HG03159 (cell line): ENCODE results near the gene PTPRQ.

Experiments used
- ATAC-seq: cut with Tn5 transposase; IDR thresholded peaks from one replicate; pipeline ENCODE4 v1.9.1; 2021; ENCODE audit warnings: mild to moderate bottlenecking, moderate library complexity; ENCODE audit not compliant: unreplicated experiment

The PTPRQ gene

DNA sequence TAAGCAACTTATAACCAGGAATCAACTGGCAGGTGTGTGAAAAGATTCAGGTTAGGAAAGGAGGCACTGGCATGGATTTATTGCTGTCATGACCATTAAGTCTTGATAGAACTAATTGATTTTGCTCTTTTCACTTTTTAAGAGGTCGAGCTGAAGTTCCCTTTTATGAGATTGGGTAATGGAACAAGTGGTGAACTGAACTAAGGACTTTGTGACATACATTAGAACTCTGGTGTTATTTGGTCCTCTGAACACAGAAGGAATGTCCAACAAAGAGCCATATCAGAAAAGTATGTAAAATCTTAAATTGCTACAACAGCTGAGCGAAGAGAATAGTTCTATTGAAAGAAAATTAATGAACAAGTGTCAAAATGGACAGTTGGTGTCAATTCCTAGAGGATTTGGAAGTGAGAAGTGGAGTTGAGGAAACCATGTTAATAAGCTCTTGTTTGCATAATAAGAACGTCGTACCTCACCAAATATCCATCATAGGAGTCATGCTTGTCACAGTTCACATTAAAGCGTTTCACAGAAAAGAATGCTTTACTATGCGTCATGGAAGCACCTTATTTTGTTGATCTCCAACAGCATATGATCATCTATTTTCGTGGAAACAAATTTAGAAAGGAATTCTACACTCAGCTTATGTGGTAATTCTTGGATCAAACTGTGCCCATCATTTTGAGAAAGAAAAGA, 255.0 kb downstream of the PTPRQ start:
- ATAC-seq, result no peak

DNA sequence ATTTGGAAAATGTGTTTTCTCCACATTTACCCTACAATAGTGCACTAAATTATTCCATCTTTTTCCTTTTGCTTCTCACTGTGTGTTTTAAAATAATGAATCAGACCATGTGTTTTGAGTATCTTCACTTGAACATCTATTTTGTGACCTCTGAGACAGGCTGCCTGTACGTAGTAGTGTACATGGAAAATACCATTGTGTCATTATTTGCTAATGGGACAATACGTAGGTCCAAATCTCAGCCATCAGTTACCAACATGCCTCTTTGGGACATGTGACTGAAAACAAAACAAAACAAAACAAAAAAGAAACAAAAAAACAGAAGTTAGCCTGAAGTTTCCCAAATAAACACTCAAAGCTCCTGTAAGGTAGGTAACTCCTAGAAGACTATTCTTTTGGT, 256.3 kb downstream of the PTPRQ start:
- no peak for ATAC-seq

DNA sequence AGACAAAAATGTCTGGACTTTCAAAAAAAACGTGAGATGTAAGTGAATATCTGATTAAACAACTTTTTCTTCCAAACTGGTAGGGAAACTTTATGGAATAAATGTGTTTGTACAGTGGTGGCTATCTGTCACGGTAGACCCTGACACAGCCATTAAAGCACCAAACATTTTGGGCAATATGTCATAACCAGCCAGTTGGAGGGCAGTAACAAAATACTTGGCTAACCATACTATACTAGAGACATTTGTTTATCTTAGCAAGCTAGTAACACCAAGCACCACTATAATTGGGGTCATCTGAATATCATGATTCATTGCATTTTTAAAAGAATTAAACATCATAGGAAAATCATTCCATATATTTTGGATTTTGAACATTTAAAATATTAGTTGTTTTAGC, 257.4 kb downstream of the PTPRQ start:
- ATAC-seq, result no peak

DNA sequence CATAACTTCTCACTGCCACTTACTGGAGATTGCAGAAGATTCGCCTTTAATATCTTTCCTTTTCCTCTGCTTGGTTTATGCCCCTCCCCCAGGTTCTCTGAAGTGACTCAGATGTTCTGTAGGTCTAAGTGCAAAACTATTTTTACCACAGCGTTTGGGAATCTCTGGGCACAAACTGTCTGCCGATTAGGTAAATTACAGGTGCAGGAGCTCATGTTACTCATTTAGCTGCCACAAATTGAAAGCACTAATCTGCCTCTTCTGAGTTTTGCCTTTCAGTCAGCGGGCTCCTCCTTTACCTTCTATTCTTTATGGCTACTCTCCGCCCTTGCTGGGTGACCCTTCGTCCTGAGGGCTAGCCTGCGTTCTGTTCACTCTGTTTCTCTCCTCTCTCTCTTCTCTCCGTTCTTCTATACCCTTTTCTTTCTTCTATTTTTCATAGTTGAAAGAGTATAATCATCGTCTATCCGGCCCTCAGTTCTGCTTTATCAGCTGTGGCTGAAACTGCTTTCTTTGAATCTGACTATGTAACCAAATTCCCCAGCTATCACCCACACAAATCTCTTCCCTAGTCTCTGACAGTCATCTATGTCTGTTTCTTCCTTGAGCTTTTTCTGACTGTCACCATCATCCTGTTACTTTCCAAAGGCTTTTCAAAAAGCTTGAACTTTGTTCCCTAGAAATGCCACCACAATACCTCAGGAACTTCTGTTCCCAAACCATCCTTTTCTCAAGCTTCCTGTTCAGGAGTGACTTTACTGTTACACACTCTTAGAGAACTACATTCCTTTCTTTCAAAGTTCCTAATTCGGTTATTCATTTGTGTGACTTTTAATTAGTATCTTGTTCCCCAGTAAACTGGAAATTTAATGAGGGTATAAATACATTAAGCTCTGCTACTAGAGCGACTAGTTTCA, 259.1 kb downstream of the PTPRQ start:
- peak; percentile 79 for ATAC-seq

DNA sequence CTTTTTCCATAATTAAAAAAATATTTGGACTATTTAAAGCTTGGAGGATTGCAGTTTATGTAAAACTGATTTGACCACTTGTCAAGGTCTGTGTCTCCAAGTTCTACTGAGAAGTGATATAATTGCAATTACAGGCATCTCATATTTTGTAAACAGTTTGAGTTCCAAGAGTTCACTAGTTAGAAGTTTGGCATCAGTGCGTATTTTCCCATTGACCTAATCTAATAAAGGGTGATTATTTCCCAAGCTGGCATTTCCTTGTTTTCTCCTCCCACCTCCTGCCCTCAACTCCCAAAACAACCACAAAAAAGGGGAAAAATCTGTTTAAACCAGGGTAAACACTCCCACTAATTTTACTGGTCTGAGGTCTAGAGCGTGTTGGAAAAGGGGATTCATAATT, 260.4 kb downstream of the PTPRQ start:
- no peak for ATAC-seq

DNA sequence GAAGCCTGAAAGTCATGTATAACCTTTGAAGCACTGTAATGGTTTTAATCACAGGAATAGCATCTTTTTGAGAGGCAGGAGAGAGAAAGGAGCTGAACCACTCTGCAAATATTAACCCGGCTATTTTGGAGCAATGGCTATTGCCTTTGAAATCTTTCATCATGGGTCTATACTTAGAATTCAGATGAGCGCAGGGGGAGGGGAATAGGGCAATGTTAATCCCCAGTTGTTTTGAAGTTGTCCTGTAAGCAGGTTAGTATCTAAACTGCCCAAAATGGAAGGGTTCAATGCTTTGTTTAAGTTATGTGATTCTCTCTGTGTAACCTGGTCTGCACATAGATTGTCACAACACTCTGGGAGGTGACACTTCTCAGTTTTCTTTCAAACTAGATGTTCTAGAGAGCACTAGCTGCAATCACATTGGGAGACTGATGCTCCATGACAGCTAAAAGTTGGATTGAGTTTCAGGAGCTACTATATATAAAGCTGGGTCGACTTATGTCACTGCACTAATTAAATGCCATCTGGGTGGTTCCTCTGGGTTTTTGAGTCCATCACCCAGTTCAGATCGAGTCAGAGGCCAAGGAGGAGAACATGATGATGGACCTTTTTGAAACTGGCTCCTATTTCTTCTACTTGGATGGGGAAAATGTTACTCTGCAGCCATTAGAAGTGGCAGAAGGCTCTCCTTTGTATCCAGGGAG, 263.2 kb downstream of the PTPRQ start, which contains the start of gene MYF6:
Gene MYF6 (plus strand): TSS at position 509 of the 704 bp plus-strand sequence. CDS start 86 bp downstream, at position 595.
- ATAC-seq, result no peak

DNA sequence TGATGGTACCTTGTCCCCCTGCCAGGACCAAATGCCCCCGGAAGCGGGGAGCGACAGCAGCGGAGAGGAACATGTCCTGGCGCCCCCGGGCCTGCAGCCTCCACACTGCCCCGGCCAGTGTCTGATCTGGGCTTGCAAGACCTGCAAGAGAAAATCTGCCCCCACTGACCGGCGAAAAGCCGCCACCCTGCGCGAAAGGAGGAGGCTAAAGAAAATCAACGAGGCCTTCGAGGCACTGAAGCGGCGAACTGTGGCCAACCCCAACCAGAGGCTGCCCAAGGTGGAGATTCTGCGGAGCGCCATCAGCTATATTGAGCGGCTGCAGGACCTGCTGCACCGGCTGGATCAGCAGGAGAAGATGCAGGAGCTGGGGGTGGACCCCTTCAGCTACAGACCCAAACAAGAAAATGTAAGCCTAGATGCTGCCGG, 263.8 kb downstream of the PTPRQ start:
- no peak for ATAC-seq

DNA sequence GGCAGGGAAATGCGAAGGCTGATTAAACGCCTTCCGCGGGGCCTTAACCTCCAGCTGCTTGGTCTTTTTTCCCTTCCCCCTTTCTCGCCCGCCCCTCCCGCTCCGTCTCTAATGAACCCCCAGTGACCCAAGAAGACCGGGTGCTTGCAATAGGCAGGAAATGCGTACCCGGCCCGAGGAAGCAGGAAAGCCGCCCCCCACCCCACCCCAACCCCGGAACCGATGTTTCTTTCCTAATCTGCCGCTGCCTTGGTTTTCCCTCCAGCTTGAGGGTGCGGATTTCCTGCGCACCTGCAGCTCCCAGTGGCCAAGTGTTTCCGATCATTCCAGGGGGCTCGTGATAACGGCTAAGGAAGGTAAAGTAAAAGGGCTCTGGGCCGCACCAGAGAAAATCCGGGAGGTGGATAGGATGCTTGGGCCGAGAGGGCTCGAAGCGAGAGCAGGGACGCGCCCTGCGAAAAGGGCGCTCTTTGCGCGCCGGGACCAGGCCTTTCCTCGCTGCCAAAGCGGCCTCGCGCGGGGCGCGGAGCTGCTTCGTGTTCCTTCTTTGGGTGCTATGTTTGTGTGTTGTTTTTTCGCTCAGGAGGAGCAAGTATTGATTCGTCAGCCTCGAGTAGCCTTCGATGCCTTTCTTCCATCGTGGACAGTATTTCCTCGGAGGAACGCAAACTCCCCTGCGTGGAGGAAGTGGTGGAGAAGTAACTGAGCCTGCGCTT, 264.4 kb downstream of the PTPRQ start:
- ATAC-seq, result no peak

DNA sequence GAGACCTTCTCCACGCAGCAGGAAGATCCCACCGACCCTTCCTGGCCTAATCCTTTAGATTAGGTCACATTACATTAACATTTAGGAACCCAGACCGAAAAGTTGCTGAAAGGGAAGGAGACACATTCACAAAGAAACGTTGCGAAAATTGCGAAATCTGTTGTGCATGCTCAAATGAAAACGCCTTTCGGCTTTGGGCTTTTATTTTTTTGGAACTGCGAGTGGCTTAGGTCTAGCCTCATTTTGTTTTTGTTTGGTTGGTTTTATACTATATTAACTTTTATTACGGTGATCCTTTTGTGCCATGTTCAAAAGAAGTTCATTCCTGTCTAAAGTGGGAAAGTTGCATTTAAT, 264.9 kb downstream of the PTPRQ start:
- no peak for ATAC-seq

DNA sequence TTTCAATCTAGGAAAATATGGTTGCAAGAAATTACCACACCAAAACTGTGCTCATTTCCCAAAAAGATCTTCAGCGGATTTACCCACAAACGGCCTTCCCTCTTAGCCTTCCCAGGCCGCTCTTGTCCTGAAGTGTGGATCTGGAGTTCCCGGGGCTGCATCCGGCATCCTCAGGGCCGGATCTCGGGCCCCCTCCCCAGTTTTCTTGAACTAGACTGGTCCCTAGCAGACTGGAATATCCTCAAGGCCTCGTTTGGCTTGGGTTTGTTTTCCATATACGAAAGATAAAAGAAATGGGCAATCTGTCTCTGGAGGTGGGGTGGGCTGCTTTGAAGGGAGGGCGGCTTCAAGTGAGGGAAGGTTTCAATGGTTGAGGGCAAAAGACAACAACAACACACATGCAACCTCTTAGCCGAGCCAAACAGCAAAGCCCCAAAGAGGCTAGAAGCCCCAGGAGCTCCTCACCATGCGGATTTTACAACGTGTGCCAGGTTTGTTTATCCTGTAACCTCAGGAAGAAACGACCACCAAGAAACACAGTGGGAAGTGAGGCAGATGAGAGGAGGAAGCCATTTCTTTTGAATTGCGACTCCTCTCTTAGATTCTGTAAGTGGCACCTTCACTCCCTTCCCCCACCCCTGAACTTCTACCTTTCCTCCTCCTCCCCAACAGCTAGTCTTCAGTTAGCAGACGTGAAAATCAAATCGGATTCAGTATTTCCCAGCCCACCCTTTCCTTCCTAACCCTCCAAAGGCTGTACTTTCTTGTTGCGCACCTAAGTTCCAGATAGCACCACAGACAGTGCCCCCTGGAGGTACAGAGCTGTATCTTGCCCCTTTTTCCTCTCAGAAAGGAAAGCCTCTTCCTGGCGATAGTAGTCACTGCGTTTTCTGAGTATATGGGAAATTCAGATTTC, 266.0 kb downstream of the PTPRQ start:
- no peak for ATAC-seq

DNA sequence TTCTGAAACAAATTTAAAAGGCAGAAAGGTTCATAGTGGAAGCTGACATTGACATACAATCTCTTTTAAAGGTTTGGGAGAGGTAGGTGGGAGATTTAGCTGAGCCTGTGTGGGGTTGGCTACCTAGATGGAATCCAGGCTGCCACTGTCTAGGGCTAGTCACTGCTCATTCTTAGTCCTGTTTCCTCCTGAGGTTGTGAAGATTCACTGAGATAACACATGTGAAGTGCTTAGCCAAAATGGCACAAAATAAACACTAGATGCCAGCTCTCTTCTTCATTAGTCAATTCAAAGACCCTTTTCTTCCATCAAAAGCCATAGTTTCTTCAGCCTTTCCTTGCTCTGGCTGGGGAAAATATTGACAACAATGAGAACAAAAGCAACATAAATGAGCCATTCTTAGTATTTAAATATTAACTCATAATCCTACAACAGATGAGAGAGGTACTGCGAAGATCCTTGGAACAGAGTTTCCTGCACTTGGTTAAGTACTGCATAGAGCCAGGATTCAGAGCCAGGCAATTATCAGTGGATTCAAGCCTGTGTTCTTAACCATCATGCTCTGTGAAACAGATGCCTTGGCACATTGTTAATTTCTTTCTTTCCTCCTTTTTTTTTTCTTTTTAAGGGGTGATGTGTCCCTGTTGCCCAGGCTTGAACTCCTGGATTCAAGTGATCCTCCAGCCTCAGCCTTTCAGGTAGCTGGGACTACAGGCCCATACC, 266.9 kb downstream of the PTPRQ start:
- ATAC-seq, result no peak

DNA sequence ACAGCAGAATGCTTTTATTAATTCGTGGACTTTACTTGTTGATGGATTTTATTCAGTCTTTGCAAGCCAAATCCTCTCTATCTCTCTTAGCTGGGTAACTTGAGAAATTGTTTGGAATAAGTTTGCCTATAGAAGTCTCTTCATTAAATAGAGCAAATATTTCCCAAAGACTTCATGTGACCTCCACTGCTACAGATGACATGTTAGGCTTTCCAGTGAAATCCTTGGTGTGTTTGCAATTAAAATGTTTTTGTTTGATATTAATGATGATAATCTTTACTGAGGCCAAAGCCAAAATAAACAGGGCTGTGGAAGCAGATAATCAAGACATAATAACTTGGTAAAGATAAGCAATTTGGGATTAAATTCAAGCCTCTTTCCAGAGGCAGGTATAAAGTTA, 267.8 kb downstream of the PTPRQ start:
- ATAC-seq, result no peak

DNA sequence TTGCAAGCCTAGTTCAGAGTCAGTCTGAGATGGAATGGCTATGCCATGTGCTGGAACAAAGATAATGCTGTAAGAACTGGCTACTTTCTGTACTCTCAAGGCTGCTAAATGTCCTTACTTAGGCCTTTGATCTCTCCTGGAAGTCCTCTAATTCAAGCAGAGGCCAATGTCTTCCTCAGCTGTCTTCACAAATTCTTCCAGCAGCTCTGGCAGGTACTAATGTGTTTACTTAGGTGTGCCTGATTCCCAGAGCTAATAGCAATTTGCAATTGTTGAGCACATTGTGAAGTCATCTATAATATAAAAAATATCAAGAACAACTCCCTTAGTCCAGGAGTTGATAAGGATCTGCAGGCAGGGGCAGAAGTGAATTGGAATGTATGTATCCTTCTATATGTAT, 268.8 kb downstream of the PTPRQ start:
- ATAC-seq, result no peak

DNA sequence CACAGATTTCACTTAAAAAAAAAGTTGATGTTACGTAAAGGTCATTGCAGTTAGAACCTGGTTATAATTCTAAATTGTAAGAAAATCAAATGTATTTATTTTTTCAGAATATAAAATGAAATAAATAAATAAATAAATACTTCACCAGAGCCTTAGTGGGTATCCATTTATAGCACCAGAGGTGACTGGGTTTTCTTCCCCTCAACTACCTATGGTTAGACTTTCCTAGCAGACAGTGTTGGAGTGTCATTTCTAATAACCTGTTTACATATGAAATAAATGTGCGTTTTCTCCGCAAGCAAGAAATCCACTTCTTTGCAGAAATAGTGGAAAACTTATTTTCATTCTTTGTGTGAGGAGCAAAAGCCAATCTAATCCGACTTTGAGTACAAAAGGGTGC, 269.4 kb downstream of the PTPRQ start:
- no peak for ATAC-seq

DNA sequence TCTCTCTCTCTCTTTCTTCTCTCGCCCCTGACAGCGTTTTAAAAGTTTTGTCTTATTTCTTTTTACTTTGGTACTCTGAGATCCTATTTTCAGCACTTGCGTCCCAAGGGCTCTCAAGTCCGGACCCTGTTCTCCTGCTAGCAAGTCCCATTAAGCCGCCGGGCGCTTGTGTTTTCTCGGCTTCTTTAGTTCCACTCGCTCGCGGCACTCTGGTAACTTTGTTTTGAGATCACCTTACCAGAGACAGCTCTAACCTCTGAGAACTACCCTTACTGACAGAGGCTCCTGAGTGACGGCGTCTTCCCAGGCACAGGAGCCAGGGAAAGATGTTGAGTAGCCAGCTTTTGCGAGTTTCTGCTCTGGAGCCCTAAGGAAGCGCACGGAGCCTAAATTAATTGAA, 270.0 kb downstream of the PTPRQ start:
- no peak for ATAC-seq

DNA sequence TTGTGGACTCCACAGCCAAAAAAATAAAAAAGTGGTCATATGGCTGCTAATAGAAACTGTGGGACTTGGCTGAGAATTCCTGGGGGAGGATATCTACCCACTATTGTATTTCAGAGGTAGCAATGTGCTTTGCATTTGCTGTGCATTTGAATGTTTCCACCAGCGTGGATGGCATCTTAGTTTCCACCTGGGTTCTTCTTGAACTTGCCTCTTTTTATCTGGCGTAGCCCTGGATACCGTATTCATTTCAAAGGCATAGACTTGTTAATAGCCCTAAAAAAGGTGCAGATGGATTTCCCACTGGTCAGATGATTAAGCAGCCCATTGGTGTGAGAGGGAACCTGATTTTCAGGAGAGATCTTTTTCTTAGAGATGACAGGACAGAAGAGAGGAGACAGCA, 270.8 kb downstream of the PTPRQ start:
- ATAC-seq, result no peak

DNA sequence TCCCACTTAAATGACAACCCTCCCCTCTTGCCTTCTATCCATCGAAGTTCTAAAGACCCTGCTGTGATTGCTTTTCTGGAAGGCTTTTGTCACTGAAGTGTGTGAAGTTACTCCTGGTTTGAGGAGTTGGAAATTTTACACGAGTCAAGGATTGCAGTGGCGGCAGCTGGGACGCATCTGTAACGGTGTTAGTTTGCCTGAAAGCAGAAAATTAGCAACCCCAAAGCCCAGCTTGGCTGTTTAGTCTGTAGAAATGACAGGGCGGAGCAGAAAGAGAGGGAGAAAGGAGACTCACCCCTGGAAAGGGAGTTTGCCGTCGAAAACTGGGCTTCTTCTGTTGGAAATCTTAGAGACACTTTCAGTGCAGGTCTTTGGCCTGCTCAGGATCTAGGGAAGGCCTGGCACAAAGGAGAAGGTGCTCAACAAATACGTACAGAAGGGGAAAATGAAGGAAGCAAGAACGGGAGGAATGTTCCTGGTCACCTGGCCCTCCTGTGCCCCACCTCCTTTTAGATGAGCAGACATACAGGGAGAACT, 271.7 kb downstream of the PTPRQ start:
- no peak for ATAC-seq

DNA sequence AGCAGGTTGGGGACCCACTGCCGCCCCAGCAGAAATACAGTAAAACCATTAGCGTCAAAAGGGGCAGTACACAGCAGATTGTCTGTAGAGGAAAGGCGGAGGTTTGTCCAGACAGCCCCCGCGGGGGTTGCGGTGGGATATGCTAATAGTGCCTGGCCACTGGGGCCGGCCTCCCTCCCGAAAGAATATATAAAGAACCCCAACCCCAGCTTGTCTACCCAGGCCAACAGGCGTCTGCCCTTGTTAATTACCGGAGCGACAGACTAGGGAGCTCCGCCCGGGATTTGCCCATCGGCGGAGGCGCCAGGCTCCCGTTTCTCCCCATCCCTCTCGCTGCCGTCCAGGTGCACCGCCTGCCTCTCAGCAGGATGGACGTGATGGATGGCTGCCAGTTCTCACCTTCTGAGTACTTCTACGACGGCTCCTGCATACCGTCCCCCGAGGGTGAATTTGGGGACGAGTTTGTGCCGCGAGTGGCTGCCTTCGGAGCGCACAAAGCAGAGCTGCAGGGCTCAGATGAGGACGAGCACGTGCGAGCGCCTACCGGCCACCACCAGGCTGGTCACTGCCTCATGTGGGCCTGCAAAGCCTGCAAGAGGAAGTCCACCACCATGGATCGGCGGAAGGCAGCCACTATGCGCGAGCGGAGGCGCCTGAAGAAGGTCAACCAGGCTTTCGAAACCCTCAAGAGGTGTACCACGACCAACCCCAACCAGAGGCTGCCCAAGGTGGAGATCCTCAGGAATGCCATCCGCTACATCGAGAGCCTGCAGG, 272.8 kb downstream of the PTPRQ start, which contains the start of gene MYF5:
Gene MYF5 (plus strand): TSS at position 217 of the 774 bp plus-strand sequence. CDS start 152 bp downstream, at position 369.
- ATAC-seq, result no peak
